Breast epithelium (tissue), 4 donors: Measurements from ENCODE around the gene RAB2B. TPM values are rescaled to one million over a fixed set of nuclear protein-coding genes. Genes with fewer than 3 reads are reported as not detected.
"Not testable (repeated sequence)": the region's sequence is repeated elsewhere in the genome, so short reads cannot be mapped to it uniquely, and the experiment has no call there.

Experiments
- DNase-seq, 2 donors: peaks; one replicate each; pipeline ENCODE4 v3.0.0-alpha.2; 2019; ENCODE audit warnings: low spot score in 2 of 2
- H3K27ac ChIP-seq, 2 donors: fragments of 200-600 bp; sonication (generic) in 1 of 2; one replicate each; pipeline ENCODE4 v1.5.1; 2016 to 2019; ENCODE audit warnings: mild to moderate bottlenecking in 1 of 2
- H3K27me3 ChIP-seq, 2 donors: fragments of 200-600 bp; sonication (generic) in 1 of 2; one replicate each; pipeline versions ENCODE4 v1.5.1 to v1.6.0; 2017 to 2019; ENCODE audit warnings: control low read depth in 1 of 2, mild to moderate bottlenecking in 1 of 2
- H3K36me3 ChIP-seq: fragments of 200-600 bp; one replicate; pipeline ENCODE4 v1.5.1; 2019
- H3K4me1 ChIP-seq, 2 donors: fragments of 200-600 bp; sonication (generic); one replicate each; pipeline ENCODE4 v1.5.1; 2016 to 2019; ENCODE audit warnings: control low read depth in 1 of 2
- H3K4me3 ChIP-seq, 3 donors: fragments of 200-600 bp; sonication (generic); 1 replicate in 2 of 3; 2 replicates in 1 of 3; pipeline ENCODE4 v1.5.1; 2016 to 2019; ENCODE audit warnings: mild to moderate bottlenecking in 3 of 3, moderate library complexity in 2 of 3
- H3K9me3 ChIP-seq, 2 donors: fragments of 200-600 bp; sonication (generic) in 1 of 2; one replicate each; pipeline ENCODE4 v1.5.1; 2016 to 2019; ENCODE audit warnings: control low read depth in 1 of 2
- POLR2A ChIP-seq: fragments of 450-650 bp; IDR thresholded peaks from one replicate; pipeline ENCODE4 v1.6.1; 2016; ENCODE audit warnings: antibody characterized with exemption, mild to moderate bottlenecking, moderate library complexity
- POLR2AphosphoS5 ChIP-seq, 3 donors: sonication (generic); formaldehyde crosslinking; IDR thresholded peaks; one replicate each; pipeline ENCODE4 v1.6.1; 2017; ENCODE audit warnings: antibody characterized with exemption in 3 of 3
- intact Hi-C: fragments of 100-400 bp; cut with DNase I; formaldehyde crosslinking; loops from one replicate; pipeline ENCODE4 v1.15.1; 2023; ENCODE audit warnings: low total_unique reads
- total RNA-seq, 3 donors: library from RNA; depleted of rRNA; stranded (reverse); fragments of >200 nt; gene quantifications; one replicate each; pipeline ENCODE4 v1.1.0, GENCODE V29; 2016
- TF ChIP-seq, protein P1 (sequence below), 3 donors: fragments of 450-650 bp; IDR thresholded peaks; one replicate each; pipeline ENCODE4 v1.5.1; 2016 to 2017; ENCODE audit warnings: antibody characterized with exemption in 3 of 3, mild to moderate bottlenecking in 3 of 3, moderate library complexity in 3 of 3

RAB2B gene
- total RNA-seq, 3 donors from 2014 or later, result 26.9 to 28.5 (median 27.5) TPM

DNA sequence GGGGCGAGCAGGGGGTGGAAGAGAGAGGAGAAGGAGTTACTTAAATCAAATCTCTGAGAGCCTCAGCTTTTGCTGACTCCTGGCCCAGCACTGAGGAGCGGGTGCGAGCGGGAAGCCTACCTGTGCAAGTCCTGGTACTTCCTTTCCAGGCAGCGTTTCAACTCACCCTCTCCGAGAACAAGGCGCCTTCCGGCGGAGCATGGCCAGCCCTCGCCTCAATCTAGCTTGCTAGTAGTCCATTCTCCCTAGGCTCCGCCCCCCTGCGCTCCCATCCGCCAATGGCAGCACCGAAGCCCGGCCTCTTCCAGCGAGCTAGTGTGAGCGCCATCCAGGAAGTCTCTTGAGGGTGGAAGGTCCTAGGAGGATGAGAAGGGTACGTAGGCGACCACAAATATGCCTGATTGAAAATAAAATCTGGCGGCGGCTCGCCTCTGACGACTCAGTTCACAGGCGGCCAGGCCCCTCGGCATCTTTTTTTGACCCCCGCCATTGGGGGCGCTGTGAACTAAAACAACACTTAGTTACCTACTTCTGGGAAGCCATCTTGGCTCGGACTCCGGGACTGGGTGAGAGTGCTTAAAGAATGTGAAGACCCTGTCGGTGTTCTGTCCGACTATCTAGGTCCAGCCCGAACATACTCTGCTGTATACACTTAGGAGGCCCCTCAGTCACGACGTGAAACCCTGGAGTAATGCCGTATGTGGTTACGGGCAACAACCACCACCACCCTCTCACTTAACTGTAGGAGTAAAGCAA, 20.7 kb downstream of the RAB2B start, which contains the start of gene CHD8:
Gene CHD8, minus strand, starts transcription at position 212 of the 756 bp plus-strand sequence. CDS start 24,480 bp downstream, outside the sequence.
- H3K27ac ChIP-seq, result peak within 1 kb of the TSS; percentile 93 to 98
- no peaks in the 10 kb centered on the region for H3K27me3 ChIP-seq
- intact Hi-C loops, result loop anchor here (10.0 kb wide), 1 partner anchor 1121 kb away; the partner anchor contains the start of gene CCNB1IP1
- DNase-seq, result peak; percentile 99 to 100
- H3K36me3 ChIP-seq, result peaks cover 7% of the 10 kb centered on the region
- peaks cover 0 to 8% of the 10 kb centered on the region in 2 donors for H3K4me1 ChIP-seq
- peak within 1 kb of the TSS; percentile 71 to 87 (median 72) for H3K4me3 ChIP-seq
- no peaks in the 10 kb centered on the region for H3K9me3 ChIP-seq
- TF ChIP-seq POLR2AphosphoS5 (IDR thresholded peaks at IDR 0.05) (peak; percentile 68 to 84 (median 69)), POLR2A (no peak)
- TF ChIP-seq, protein P1, sequence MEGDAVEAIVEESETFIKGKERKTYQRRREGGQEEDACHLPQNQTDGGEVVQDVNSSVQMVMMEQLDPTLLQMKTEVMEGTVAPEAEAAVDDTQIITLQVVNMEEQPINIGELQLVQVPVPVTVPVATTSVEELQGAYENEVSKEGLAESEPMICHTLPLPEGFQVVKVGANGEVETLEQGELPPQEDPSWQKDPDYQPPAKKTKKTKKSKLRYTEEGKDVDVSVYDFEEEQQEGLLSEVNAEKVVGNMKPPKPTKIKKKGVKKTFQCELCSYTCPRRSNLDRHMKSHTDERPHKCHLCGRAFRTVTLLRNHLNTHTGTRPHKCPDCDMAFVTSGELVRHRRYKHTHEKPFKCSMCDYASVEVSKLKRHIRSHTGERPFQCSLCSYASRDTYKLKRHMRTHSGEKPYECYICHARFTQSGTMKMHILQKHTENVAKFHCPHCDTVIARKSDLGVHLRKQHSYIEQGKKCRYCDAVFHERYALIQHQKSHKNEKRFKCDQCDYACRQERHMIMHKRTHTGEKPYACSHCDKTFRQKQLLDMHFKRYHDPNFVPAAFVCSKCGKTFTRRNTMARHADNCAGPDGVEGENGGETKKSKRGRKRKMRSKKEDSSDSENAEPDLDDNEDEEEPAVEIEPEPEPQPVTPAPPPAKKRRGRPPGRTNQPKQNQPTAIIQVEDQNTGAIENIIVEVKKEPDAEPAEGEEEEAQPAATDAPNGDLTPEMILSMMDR (IDR thresholded peaks at IDR 0.05), result peak; percentile 54 to 66 (median 58)

DNA sequence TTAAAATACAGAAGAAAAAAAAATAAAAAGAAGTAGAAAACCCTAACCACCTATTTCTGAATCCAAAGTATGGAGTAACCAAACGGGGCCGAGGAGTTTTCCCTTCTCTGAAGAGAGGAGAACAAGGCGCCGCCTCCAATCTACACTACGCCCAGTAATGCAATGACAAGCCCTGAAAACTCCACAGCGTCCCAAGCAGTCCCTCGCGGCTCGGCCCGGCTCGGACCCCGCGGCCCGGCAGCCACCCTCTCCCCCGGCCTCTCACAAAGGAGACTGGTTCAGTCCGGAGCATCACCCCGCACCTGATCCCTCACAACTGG, 21.2 kb downstream of the RAB2B start:
- TF ChIP-seq POLR2AphosphoS5 (IDR thresholded peaks at IDR 0.05), result no peak
- no peak for TF ChIP-seq POLR2A
- TF ChIP-seq, protein P1 (IDR thresholded peaks at IDR 0.05), result no peak
- DNase-seq, result peak in 1 of 2 donors; percentile 58
- intact Hi-C loops, result loop anchor here (10.0 kb wide), 1 partner anchor 1121 kb away; the partner anchor contains the start of gene CCNB1IP1
- Histone ChIP-seq H3K36me3 (peaks cover 5% of the 10 kb centered on the region), H3K4me3 (peak overlapping the region; percentile 71 to 87 (median 72)), H3K27me3 (no peaks in the 10 kb centered on the region), H3K27ac (peak overlapping the region; percentile 93 to 98), H3K4me1 (peaks cover 0 to 8% of the 10 kb centered on the region in 2 donors), H3K9me3 (no peaks in the 10 kb centered on the region)

DNA sequence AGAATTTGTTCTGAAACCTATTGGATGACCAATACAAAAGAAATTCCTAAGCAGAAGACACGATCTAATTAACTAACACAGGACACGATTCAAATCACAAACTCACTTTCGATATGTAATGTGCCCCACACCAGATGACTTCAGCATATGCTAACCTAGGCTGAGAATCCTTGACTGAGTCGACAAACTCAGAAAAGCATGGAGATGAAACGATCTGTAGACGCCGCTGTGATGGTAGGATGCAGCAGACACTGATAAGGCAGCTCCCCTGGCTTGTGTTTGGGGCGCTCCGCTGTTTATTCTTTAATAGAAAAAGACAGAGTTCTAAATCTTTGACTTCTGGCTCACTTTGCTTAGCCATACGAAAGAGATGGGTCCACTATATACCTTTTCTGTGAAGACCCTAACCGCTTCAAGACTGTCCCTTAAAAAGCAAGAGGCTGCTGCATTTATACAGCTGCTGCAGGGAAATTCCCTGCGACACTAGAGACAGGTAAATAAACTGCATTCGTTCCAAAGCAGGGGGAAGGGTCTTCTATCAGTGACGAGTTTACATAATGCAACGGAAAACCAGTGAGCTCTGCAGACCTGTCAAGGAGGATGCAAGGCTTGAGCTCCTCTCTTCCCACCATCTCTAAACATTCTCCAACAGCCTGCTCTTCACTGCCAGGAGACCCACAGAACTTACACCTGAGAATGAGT, 21.8 kb downstream of the RAB2B start:
- peaks cover 0 to 8% of the 10 kb centered on the region in 2 donors for H3K4me1 ChIP-seq
- peaks cover 4% of the 10 kb centered on the region for H3K36me3 ChIP-seq
- no peaks in the 10 kb centered on the region for H3K27me3 ChIP-seq
- no peak for TF ChIP-seq POLR2AphosphoS5 (IDR thresholded peaks at IDR 0.05)
- no peak for TF ChIP-seq POLR2A
- TF ChIP-seq, protein P1 (IDR thresholded peaks at IDR 0.05), result no peak
- intact Hi-C loops, result loop anchor here (10.0 kb wide), 1 partner anchor 1120 kb away; the partner anchor contains the start of gene CCNB1IP1
- peak overlapping the region; percentile 6 to 98 for H3K27ac ChIP-seq
- peak overlapping the region; percentile 71 to 87 (median 72) for H3K4me3 ChIP-seq
- no peak for DNase-seq
- no peaks in the 10 kb centered on the region for H3K9me3 ChIP-seq

DNA sequence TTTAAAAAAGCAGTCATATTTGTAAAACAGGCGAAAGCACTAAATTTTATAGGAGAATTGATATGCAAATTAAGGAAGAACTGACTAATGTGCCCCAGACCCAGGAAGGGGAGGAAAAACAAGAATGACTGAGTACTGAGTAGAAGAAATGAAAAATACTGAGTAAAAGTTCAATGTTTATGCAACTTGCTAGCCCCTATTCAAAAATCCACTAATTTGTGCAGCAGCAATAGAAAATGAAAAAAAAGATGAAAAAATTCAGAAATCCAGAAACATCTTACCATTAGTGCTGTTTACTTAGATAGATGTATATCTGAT, 26.9 kb downstream of the RAB2B start:
- Histone ChIP-seq H3K36me3 (no peaks in the 10 kb centered on the region), H3K4me3 (no peak overlapping the region), H3K4me1 (peaks cover 0 to 5% of the 10 kb centered on the region in 2 donors), H3K27me3 (no peaks in the 10 kb centered on the region), H3K27ac (no peak overlapping the region), H3K9me3 (no peaks in the 10 kb centered on the region)
- intact Hi-C loops, result loop anchor here (10.0 kb wide), 1 partner anchor 1115 kb away; the partner anchor contains the start of gene CCNB1IP1
- DNase-seq, result no peak
- TF ChIP-seq POLR2A, result no peak
- TF ChIP-seq, protein P1 (IDR thresholded peaks at IDR 0.05), result no peak
- no peak for TF ChIP-seq POLR2AphosphoS5 (IDR thresholded peaks at IDR 0.05)

DNA sequence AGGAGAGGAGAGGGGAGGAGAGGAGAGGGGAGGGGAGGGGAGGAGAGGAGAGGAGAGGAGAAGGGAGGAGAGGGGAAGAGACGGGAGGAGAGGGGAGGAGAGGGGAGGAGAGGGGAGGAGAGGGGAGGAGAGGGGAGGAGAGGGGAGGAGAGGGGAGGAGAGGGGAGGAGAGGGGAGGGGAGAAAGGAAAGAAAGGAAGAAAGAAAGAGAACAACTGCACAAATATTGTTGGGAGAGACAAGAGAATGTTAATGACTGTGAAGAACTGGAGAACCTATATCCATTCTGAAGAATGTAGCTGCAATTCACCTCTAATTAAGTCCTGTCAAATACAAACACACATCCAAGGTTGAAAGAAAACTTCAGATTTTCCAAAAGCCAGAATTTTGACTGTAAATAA, 34.1 kb downstream of the RAB2B start:
- H3K27ac ChIP-seq, H3K9me3 ChIP-seq, H3K4me1 ChIP-seq, intact Hi-C loops, DNase-seq, H3K27me3 ChIP-seq, H3K36me3 ChIP-seq, H3K4me3 ChIP-seq: not testable (repeated sequence)
